CD4-positive, alpha-beta T cell treated with Interferon gamma for 1 hour (primary cell): ENCODE measurements around the gene BRD1.

Source experiments
- DNase-seq: peaks from one replicate; pipeline ENCODE4 v3.0.0-alpha.2; 2020

BRD1 gene

GRCh38 chr22:49749227-49749626 is 78.4 kb downstream of the BRD1 start:
- no peak for DNase-seq

GRCh38 chr22:49748514-49748913 is 79.2 kb downstream of the BRD1 start:
- no peak for DNase-seq

- no peak for DNase-seq
Measured at GRCh38 chr22:49747716-49748115, 80.0 kb downstream of the BRD1 start.

- no peak for DNase-seq
Measured at GRCh38 chr22:49747130-49747529, 80.5 kb downstream of the BRD1 start.

GRCh38 chr22:49746065-49746464 is 81.6 kb downstream of the BRD1 start:
- DNase-seq = no peak

- no peak for DNase-seq
Measured at GRCh38 chr22:49740242-49740641, 87.4 kb downstream of the BRD1 start.

GRCh38 chr22:49739138-49739537 is 88.5 kb downstream of the BRD1 start:
- no peak for DNase-seq

GRCh38 chr22:49738566-49738965 is 89.1 kb downstream of the BRD1 start:
- no peak for DNase-seq

- DNase-seq = no peak
Measured at GRCh38 chr22:49738006-49738405, 89.7 kb downstream of the BRD1 start.

GRCh38 chr22:49737101-49737551 is 90.5 kb downstream of the BRD1 start:
- DNase-seq = no peak

GRCh38 chr22:49736538-49736937 is 91.1 kb downstream of the BRD1 start:
- no peak for DNase-seq

GRCh38 chr22:49735901-49736421 is 91.7 kb downstream of the BRD1 start:
- DNase-seq = no peak

- no peak for DNase-seq
Measured at GRCh38 chr22:49735411-49735900, 92.2 kb downstream of the BRD1 start.

GRCh38 chr22:49734882-49735281 is 92.8 kb downstream of the BRD1 start:
- no peak for DNase-seq

- DNase-seq = no peak
Measured at GRCh38 chr22:49734390-49734789, 93.3 kb downstream of the BRD1 start.

- DNase-seq = no peak
Measured at GRCh38 chr22:49733631-49734030, 94.0 kb downstream of the BRD1 start.

GRCh38 chr22:49730656-49731055 is 97.0 kb downstream of the BRD1 start:
- DNase-seq = no peak

- no peak for DNase-seq
Measured at GRCh38 chr22:49728570-49729271, 99.0 kb downstream of the BRD1 start.

GRCh38 chr22:49727881-49728569 is 99.6 kb downstream of the BRD1 start:
- no peak for DNase-seq

- DNase-seq = no peak
Measured at GRCh38 chr22:49727191-49727880, 100.3 kb downstream of the BRD1 start.

GRCh38 chr22:49726701-49727101 is 101.0 kb downstream of the BRD1 start:
- DNase-seq = no peak

GRCh38 chr22:49726022-49726681 is 101.5 kb downstream of the BRD1 start:
- DNase-seq = no peak

GRCh38 chr22:49725516-49725915 is 102.2 kb downstream of the BRD1 start:
- DNase-seq = no peak
